ENCODE data around the gene STEAP2.
"Not testable (repeated sequence)": the region's sequence is repeated elsewhere in the genome, so short reads cannot be mapped to it uniquely, and the experiment has no call there.

STEAP2 gene

GRCh38 chr7:90239050-90239449 lies 27.5 kb downstream of the STEAP2 start:
- H3K4me3 Mint-ChIP-seq = no peak overlapping the region
- H3K4me1 Mint-ChIP-seq = peaks cover 1% of the 10 kb centered on the region
- H3K27ac Mint-ChIP-seq = no peak overlapping the region
- DNase-seq (ENCODE audit: low spot score in 2 of 2) = no peak
- no peak for ATAC-seq
- no peaks in the 10 kb centered on the region for H3K36me3 Mint-ChIP-seq
- no peaks in the 10 kb centered on the region for H3K9me3 Mint-ChIP-seq

DNA sequence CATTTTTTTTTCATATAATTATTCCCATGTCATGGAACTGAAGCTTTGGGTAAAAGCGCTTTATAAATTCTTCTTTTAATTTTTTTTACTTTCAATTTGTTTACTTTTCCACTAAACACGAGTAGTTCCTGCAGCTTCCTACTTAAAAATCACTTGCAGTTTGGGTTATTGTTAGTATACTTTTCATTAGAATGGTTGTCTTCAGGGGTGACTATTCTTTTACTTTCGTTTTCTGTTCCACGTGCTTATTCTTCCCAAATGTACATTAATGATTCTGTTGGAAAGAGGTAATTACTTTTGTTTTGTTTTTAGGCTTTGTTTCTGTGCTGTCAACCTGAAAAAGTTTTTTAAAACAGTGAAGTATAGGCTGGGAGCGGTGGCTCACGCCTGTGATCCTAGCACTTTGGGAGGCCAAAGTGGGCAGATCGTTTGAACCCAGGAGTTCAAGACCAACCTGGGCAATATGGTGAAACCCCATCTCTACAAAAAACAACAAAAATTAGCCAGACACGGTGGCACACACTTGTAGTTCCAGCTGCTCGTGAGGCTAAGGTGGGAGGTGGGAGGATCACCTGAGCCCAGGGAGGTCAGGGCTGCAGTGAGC lies 28.2 kb downstream of the STEAP2 start:
- Mint-ChIP-seq H3K27ac (no peak overlapping the region), H3K9me3 (no peaks in the 10 kb centered on the region), H3K4me3 (no peak overlapping the region), H3K4me1 (peaks cover 8% of the 10 kb centered on the region), H3K36me3 (peaks cover under 1% of the 10 kb centered on the region)
- ATAC-seq (no peak), DNase-seq (ENCODE audit: low spot score in 2 of 2) (no peak)

- H3K9me3 Mint-ChIP-seq = no peaks in the 10 kb centered on the region
- ATAC-seq = no peak
- no peak overlapping the region for H3K4me3 Mint-ChIP-seq
Observed at GRCh38 chr7:90242369-90243168, 31.0 kb downstream of the STEAP2 start.

DNA sequence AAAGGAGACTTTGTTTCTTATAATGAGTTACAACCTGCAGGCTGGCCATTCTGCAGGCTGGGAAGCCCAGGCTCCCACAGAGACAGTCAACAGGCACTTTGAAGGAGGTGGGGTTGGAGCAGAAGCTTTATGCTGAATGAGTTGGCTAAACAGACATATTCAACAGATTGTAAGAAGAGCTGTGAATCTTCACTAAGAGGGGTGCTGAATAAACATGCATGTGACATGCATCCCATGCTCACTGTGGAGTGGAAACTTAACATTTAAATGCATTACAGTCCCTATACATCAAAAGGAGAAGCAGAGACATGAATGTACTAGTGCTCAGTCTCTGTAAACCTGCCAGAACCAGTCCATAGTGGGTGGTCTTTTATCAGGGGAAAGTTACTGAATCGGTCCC lies 32.0 kb downstream of the STEAP2 start:
- ATAC-seq = no peak
- Mint-ChIP-seq H3K9me3 (no peaks in the 10 kb centered on the region), H3K4me1 (peaks cover 23% of the 10 kb centered on the region), H3K36me3 (peaks cover 5% of the 10 kb centered on the region), H3K27ac (no peak overlapping the region), H3K4me3 (peak overlapping the region; percentile 89)
- DNase-seq (ENCODE audit: low spot score in 2 of 2) = no peak

More at GRCh38 chr7:90242369-90243168, 31.0 kb downstream of the STEAP2 start:
- H3K27ac Mint-ChIP-seq = no peak overlapping the region
- H3K36me3 Mint-ChIP-seq = peaks cover 5% of the 10 kb centered on the region
- H3K4me1 Mint-ChIP-seq = peaks cover 23% of the 10 kb centered on the region
- DNase-seq (ENCODE audit: low spot score in 2 of 2) = no peak

GRCh38 chr7:90244565-90244908 lies 33.0 kb downstream of the STEAP2 start:
- Mint-ChIP-seq H3K4me3 (peak overlapping the region; percentile 89), H3K27ac (peak overlapping the region; percentile 82), H3K4me1 (peaks cover 23% of the 10 kb centered on the region), H3K36me3 (peaks cover 5% of the 10 kb centered on the region), H3K9me3 (no peaks in the 10 kb centered on the region)
- ATAC-seq (no peak), DNase-seq (ENCODE audit: low spot score in 2 of 2) (no peak)

DNA sequence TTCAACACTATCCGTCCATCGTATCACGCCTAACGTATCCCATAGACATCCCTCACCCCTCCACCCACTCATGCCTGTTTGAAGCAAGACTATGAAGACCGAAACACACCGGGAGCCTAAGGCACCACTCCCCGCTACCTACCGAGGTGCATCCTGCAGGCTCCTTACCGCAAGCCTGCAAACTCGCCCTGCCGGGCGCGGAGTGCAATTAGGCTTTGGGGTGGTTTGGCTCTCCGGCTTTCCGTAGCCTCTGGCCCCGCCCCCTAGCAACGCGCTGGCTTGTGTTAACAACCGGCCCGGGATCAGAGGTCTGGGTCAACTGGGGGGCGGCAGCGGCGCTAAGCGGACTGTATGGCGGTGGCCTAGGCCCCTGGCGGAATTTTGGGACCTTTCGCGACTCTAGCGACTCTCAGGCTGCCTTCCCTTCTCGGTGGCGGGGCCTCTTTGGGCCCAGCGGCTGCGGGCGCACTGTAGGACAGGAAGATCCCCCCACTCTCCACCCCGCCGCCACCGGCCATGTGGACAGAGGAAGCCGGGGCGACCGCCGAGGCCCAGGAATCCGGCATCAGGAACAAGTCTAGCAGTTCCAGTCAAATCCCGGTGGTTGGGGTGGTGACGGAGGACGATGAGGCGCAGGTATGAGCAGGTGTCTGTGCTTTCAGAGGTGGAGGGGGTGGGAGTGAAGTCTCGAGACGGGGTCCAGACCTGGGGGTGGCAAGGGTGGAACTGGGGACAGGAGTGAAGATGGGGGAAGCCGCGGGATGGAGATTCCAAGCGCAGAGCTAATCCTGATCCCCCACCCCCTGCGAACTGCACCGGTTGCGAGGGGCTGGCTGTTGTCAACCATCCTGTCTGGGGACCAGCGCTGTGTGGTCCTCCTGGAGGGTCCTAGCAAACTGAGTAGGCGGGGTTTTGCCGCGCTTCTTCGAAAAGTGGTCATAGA lies 33.6 kb downstream of the STEAP2 start, which contains the start of gene CFAP69:
TSS of gene CFAP69 (plus strand) at position 266 of the 943 bp plus-strand sequence. CDS start at position 517, 251 bp downstream.
- Mint-ChIP-seq H3K36me3 (peaks cover 5% of the 10 kb centered on the region), H3K4me1 (peaks cover 23% of the 10 kb centered on the region), H3K27ac (peak within 1 kb of the TSS; percentile 82), H3K4me3 (peak within 1 kb of the TSS; percentile 89), H3K9me3 (no peaks in the 10 kb centered on the region)
- DNase-seq (ENCODE audit: low spot score in 2 of 2) = peak; percentile 74 to 91
- ATAC-seq = peak; percentile 95

DNA sequence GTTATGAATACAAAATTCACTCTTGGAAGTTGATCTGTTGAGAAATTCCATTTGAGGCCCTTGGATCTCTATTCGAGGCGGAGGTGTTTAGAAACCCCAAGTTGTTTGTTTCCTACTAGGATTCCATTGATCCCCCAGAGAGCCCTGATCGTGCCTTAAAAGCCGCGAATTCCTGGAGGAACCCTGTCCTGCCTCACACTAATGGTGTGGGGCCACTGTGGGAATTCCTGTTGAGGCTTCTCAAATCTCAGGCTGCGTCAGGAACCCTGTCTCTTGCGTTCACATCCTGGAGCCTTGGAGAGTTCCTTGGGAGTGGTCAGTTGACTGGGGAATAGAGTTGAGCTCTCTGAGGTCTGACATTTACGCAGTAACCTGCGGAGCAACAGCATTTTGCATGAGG lies 34.6 kb downstream of the STEAP2 start:
- H3K36me3 Mint-ChIP-seq = peaks cover 5% of the 10 kb centered on the region
- no peak for DNase-seq (ENCODE audit: low spot score in 2 of 2)
- H3K4me1 Mint-ChIP-seq = peaks cover 23% of the 10 kb centered on the region
- peak overlapping the region; percentile 89 for H3K4me3 Mint-ChIP-seq
- no peaks in the 10 kb centered on the region for H3K9me3 Mint-ChIP-seq
- no peak for ATAC-seq
- no peak overlapping the region for H3K27ac Mint-ChIP-seq

GRCh38 chr7:90248706-90249105 lies 37.2 kb downstream of the STEAP2 start:
- DNase-seq (ENCODE audit: low spot score in 2 of 2) (no peak), ATAC-seq (no peak)
- Mint-ChIP-seq H3K27ac (no peak overlapping the region), H3K36me3 (peaks cover 5% of the 10 kb centered on the region), H3K4me3 (no peak overlapping the region), H3K4me1 (peaks cover 23% of the 10 kb centered on the region), H3K9me3 (no peaks in the 10 kb centered on the region)

- ATAC-seq (no peak), DNase-seq (ENCODE audit: low spot score in 2 of 2) (no peak)
- Mint-ChIP-seq H3K4me3 (no peak overlapping the region), H3K9me3 (no peaks in the 10 kb centered on the region), H3K4me1 (peaks cover 5% of the 10 kb centered on the region), H3K27ac (no peak overlapping the region), H3K36me3 (no peaks in the 10 kb centered on the region)
Observed at GRCh38 chr7:90250601-90251303, 39.2 kb downstream of the STEAP2 start.

DNA sequence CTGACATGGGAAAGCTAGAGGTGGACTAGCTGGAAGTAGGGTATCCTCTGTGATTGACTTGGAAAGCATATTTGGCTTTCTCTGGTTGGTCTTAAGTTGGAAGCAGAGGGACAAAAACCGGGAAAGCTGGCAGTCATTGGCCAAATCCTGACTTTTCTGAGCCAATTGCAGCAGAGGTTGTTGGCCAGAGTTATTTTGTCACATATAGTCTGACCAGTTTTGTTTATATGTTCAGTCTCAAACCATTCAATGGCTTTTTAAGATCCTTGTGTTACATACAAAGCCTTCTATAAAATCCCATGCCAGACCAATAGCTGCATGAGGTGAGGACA lies 39.7 kb downstream of the STEAP2 start:
- DNase-seq (ENCODE audit: low spot score in 2 of 2) = no peak
- Mint-ChIP-seq H3K27ac (no peak overlapping the region), H3K36me3 (no peaks in the 10 kb centered on the region), H3K9me3 (no peaks in the 10 kb centered on the region), H3K4me3 (no peak overlapping the region), H3K4me1 (peaks cover under 1% of the 10 kb centered on the region)
- ATAC-seq = no peak

DNA sequence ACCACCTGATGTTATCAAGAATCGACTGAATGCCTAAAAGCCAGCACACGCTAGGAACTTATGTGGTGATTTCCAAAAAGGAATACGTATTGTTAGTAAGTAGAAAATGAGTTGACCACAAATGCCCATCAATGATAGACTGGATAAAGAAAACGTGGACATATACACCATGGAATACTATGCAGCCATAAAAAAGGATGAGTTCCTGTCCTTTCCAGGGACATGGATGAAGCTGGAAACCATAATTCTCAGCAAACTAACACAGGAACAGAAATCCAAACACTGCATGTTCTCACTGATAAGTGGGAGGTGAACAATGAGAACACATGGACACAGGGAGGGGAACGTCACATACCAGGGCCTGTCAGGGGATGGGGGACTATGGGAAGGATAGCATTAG lies 44.5 kb downstream of the STEAP2 start:
- H3K4me3 Mint-ChIP-seq; H3K9me3 Mint-ChIP-seq; H3K27ac Mint-ChIP-seq; DNase-seq (ENCODE audit: low spot score in 2 of 2); H3K4me1 Mint-ChIP-seq; H3K36me3 Mint-ChIP-seq; ATAC-seq: not testable (repeated sequence)

GRCh38 chr7:90256778-90257177 lies 45.2 kb downstream of the STEAP2 start:
- DNase-seq (ENCODE audit: low spot score in 2 of 2) (no peak), ATAC-seq (no peak)
- H3K36me3 Mint-ChIP-seq = no peaks in the 10 kb centered on the region
- H3K27ac Mint-ChIP-seq = no peak overlapping the region
- no peaks in the 10 kb centered on the region for H3K9me3 Mint-ChIP-seq
- H3K4me3 Mint-ChIP-seq = no peak overlapping the region
- H3K4me1 Mint-ChIP-seq = no peaks in the 10 kb centered on the region

GRCh38 chr7:90261441-90261840 lies 49.9 kb downstream of the STEAP2 start:
- ATAC-seq = no peak
- H3K4me1 Mint-ChIP-seq = no peaks in the 10 kb centered on the region
- H3K36me3 Mint-ChIP-seq = no peaks in the 10 kb centered on the region
- H3K27ac Mint-ChIP-seq = no peak overlapping the region
- H3K4me3 Mint-ChIP-seq = no peak overlapping the region
- no peak for DNase-seq (ENCODE audit: low spot score in 2 of 2)
- no peaks in the 10 kb centered on the region for H3K9me3 Mint-ChIP-seq

DNA sequence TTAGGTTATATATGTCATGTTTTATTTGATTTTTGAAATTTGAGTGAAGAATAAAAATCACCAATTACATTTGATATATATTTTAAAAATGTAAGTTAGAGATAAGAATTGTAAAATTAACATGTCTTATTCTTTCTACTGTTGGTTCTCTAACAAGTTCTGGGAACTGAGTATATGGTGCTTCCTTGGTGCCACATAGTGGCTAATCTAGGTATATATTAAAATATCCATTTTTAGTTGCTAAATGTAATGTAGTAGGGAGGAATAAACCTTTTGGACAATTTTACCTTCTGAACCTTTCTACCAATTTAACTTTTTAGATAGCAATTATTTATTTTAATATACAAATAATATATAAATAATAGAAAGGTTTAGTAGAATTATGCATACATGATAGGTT lies 50.9 kb downstream of the STEAP2 start:
- no peaks in the 10 kb centered on the region for H3K36me3 Mint-ChIP-seq
- DNase-seq (ENCODE audit: low spot score in 2 of 2) = no peak

GRCh38 chr7:90266808-90267207 lies 55.3 kb downstream of the STEAP2 start:
- ATAC-seq = no peak
- Mint-ChIP-seq H3K4me3 (no peak overlapping the region), H3K36me3 (no peaks in the 10 kb centered on the region), H3K27ac (no peak overlapping the region), H3K4me1 (no peaks in the 10 kb centered on the region), H3K9me3 (no peaks in the 10 kb centered on the region)
- no peak for DNase-seq (ENCODE audit: low spot score in 2 of 2)

More for the DNA sequence above, 50.9 kb downstream of the STEAP2 start:
- Mint-ChIP-seq H3K4me1 (no peaks in the 10 kb centered on the region), H3K4me3 (no peak overlapping the region), H3K9me3 (no peaks in the 10 kb centered on the region), H3K27ac (no peak overlapping the region)
- ATAC-seq = no peak

Data from stimulated activated effector memory CD8-positive, alpha-beta T cell treated with anti-CD3 and anti-CD28 coated beads, Interleukin-12 subunit alpha, Interleukin-12 subunit beta, amount 100 ng/mL, for 72 hours (primary cell).